Measurements from ENCODE around the gene CDK2AP2. TPM values are rescaled to one million over a fixed set of nuclear protein-coding genes. Genes with fewer than 3 reads are reported as not detected.
"Not testable (repeated sequence)": the region's sequence is repeated elsewhere in the genome, so short reads cannot be mapped to it uniquely, and the experiment has no call there.

The CDK2AP2 gene
- polyA plus RNA-seq, 2 of the 4 experiments (the other 2 are of a cell fraction): 36.6 to 53.1 TPM

DNA sequence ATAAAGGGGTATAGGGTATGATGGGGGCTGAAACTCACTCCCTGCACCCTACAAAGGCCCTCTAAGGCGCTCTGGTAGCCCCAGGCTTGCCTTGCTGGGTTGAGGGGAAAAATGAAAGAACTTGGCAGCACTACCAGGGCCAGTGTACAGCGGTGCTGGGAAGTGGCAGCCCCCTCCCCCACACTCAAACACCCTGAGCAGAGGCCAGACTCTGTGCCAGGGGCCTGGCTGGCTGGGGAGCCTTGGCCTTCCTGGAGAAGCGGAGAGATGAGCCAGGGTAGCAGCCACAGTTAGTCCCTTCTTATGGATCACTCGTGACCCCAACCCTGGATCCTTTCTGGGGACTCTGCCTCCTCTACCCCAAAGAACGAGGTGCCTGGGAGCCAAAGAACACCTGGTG, 41.6 kb downstream of the CDK2AP2 start:
- peaks cover 38% of the 10 kb centered on the region for H3K4me1 ChIP-seq
- ChIA-PET CTCF (interaction anchor here (1.8 to 5.4 kb wide), 3 partner anchors 14 to 121 kb away, joined by 4 to 22 read pairs (median 10); no protein-coding TSS in a partner anchor), POLR2A (interaction anchor here (1.2 to 1.6 kb wide), 3 partner anchors 17 to 39 kb away, joined by 3 to 4 read pairs (median 3); partner anchors contain the start of gene AIP)
- DNase-seq (ENCODE audit: low read depth in 1 of 2, low spot score in 1 of 2) (no peak), FAIRE-seq (no peak), ATAC-seq (no peak)
- TF ChIP-seq, protein P1, sequence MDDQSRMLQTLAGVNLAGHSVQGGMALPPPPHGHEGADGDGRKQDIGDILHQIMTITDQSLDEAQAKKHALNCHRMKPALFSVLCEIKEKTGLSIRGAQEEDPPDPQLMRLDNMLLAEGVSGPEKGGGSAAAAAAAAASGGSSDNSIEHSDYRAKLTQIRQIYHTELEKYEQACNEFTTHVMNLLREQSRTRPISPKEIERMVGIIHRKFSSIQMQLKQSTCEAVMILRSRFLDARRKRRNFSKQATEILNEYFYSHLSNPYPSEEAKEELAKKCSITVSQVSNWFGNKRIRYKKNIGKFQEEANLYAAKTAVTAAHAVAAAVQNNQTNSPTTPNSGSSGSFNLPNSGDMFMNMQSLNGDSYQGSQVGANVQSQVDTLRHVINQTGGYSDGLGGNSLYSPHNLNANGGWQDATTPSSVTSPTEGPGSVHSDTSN (IDR thresholded peaks at IDR 0.05): no peak
- TF ChIP-seq ZNF302 (CRISPR knock-in tag; IDR thresholded peaks at IDR 0.05): no peak
- TF ChIP-seq, protein P2, sequence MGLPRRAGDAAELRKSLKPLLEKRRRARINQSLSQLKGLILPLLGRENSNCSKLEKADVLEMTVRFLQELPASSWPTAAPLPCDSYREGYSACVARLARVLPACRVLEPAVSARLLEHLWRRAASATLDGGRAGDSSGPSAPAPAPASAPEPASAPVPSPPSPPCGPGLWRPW (IDR thresholded peaks at IDR 0.05): no peak
- no peak for TF ChIP-seq HEYL (CRISPR knock-in tag; IDR thresholded peaks at IDR 0.05)
- TF ChIP-seq HOXA7 (CRISPR knock-in tag; IDR thresholded peaks at IDR 0.05): no peak
- no peak for TF ChIP-seq TFCP2L1 (CRISPR knock-in tag; IDR thresholded peaks at IDR 0.05)
- peak overlapping the region in 1 of 2 experiments; percentile 99; a peak in 3 of 6 replicates for H3K27ac ChIP-seq
- H3K4me2 ChIP-seq: no peak overlapping the region
- 90% methylated on average over 5 of the region's 5 CpGs for WGBS (ENCODE audit: missing lambda C conversion rate)
- H3K9me3 ChIP-seq: no peaks in the 10 kb centered on the region
- H3K4me3 ChIP-seq: no peak overlapping the region

DNA sequence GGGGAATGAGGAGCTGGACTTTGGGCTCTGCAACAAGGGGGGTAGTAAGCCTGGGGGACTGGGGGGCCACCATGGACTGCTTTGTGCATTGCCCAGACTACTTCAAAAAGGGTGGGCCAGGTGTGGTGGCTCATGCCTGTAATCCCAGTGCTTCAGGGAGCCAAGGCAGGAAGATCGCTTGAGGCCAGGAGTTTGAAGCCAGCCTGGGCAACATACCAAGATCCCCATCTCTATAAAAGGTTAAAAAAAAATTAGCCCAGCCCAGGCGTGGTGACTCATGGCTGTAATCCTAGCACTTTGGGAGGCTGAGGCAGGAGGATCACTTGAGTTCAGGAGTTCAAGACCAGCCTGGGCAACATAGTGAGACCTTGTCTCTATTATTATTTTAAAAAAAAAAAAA, 42.4 kb downstream of the CDK2AP2 start:
- Histone ChIP-seq H3K4me1 (peaks cover 38% of the 10 kb centered on the region), H3K27ac (peak overlapping the region; percentile 95 to 99), H3K4me3 (peak overlapping the region; percentile 73), H3K4me2 (peak overlapping the region; percentile 88)
- ChIA-PET CTCF (interaction anchor here (0.8 to 1.8 kb wide), 4 partner anchors 24 to 120 kb away, joined by 3 to 4 read pairs (median 4); partner anchors contain the start of gene PPP1CA), POLR2A (interaction anchor here (0.9 to 1.7 kb wide), 4 partner anchors 11 to 64 kb away, joined by 3 to 5 read pairs (median 4); partner anchors contain the start of gene PPP1CA)
- not testable (repeated sequence) for ATAC-seq; H3K9me3 ChIP-seq; FAIRE-seq; TF ChIP-seq FOSL2 (IDR thresholded peaks at IDR 0.05)
- 66% methylated on average over 2 of the region's 2 CpGs for WGBS (ENCODE audit: missing lambda C conversion rate)
- peak; percentile 44 for TF ChIP-seq FOSL2 (CRISPR knock-in tag; IDR thresholded peaks at IDR 0.05)
- DNase-seq (ENCODE audit: low read depth in 1 of 2, low spot score in 1 of 2): peak in 1 of 2 experiments; percentile 50

DNA sequence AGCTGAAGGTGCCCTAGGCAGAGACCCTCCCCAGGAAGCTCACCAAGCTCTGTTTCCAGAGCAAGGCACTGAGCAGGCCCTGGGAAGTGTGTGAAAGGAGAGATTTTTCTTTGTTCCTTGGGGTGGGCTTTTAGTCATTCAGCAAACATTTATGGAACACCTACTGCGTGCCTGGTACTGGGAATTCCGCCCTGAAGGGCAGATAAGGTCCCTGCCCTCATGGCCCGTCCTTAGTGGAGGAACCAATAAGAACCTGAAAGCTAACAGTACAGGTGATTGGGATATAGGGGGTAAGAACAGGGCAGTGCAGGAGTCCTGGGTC, 42.8 kb downstream of the CDK2AP2 start:
- POLR2A ChIA-PET: interaction anchor here (0.9 to 1.7 kb wide), 4 partner anchors 11 to 64 kb away, joined by 3 to 5 read pairs (median 4); partner anchors contain the start of gene PPP1CA
- Histone ChIP-seq H3K4me3 (peak overlapping the region; percentile 73), H3K4me2 (peak overlapping the region; percentile 88), H3K4me1 (peaks cover 38% of the 10 kb centered on the region), H3K27ac (peak overlapping the region; percentile 95 to 99), H3K9me3 (no peaks in the 10 kb centered on the region)
- FAIRE-seq (no peak), DNase-seq (ENCODE audit: low read depth in 1 of 2, low spot score in 1 of 2) (peak in 1 of 2 experiments; percentile 65), ATAC-seq (peak in 1 of 2 experiments; percentile 4; a peak in 3 of 6 replicates)
- 17% methylated on average over 3 of the region's 3 CpGs for WGBS (ENCODE audit: missing lambda C conversion rate)
- CTCF ChIA-PET: interaction anchor here (0.8 to 1.8 kb wide), 4 partner anchors 24 to 120 kb away, joined by 3 to 4 read pairs (median 4); partner anchors contain the start of gene PPP1CA
- TF ChIP-seq FOSL2 (IDR thresholded peaks at IDR 0.05) (no peak), FOSL2 (CRISPR knock-in tag; IDR thresholded peaks at IDR 0.05) (peak; percentile 20; the same call in 1 of the 2 replicates), NR3C1 (IDR thresholded peaks at IDR 0.05) (no peak)

DNA sequence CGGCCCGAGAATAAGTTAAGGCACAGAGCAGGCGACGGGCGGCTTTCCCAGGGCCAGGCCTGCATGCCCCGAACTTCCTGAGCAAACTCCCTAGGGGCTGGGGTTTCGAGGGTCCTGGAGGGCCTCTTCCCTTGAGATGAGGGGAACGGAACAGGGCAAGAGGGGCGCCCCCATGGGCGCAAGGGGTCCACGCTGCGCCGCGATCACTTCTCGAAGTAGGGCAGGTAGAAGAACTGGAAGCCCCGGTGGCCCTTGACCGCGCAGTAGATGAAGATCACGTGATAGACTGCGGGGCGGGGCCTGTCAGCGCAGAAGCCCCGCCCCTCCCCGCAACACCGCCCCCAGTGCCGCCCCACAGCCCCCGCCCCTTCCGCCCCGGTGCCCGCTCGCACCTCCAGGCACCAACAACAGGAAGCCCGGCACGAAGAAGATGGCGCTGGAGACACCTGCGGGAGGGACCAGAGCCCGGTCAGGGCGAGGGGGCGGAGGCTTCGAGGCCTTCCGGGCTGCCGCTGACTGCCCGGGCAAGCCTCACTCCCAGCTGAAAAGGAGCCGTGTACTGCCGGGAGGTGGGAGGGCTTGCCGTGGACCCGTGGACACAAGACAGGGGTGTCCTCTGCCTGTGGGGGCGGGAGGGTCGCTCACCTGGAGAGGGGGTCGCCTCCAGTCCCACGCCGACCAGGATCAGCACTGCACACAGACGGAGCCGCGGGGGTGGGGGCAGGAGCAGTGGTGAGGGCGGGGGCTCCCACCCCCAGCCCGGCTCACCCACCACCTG, 43.4 kb downstream of the CDK2AP2 start:
- Histone ChIP-seq H3K27ac (peak overlapping the region; percentile 95 to 99), H3K4me1 (peaks cover 35% of the 10 kb centered on the region), H3K4me3 (peak overlapping the region; percentile 73), H3K9me3 (no peaks in the 10 kb centered on the region), H3K4me2 (peak overlapping the region; percentile 88)
- 5% methylated on average over 24 of the region's 56 CpGs for WGBS (ENCODE audit: missing lambda C conversion rate)
- POLR2A ChIA-PET: interaction anchor here (0.9 to 1.7 kb wide), 4 partner anchors 12 to 63 kb away, joined by 3 to 5 read pairs (median 4); partner anchors contain the start of gene PPP1CA
- CTCF ChIA-PET: interaction anchor here (0.9 to 1.8 kb wide), 3 partner anchors 23 to 119 kb away, joined by 4 read pairs; partner anchors contain the start of gene PPP1CA
- peak; percentile 91 to 92 for DNase-seq (ENCODE audit: low read depth in 1 of 2, low spot score in 1 of 2)
- no peak for FAIRE-seq
- peak; percentile 72 to 84 for ATAC-seq
- TF ChIP-seq, protein P3, sequence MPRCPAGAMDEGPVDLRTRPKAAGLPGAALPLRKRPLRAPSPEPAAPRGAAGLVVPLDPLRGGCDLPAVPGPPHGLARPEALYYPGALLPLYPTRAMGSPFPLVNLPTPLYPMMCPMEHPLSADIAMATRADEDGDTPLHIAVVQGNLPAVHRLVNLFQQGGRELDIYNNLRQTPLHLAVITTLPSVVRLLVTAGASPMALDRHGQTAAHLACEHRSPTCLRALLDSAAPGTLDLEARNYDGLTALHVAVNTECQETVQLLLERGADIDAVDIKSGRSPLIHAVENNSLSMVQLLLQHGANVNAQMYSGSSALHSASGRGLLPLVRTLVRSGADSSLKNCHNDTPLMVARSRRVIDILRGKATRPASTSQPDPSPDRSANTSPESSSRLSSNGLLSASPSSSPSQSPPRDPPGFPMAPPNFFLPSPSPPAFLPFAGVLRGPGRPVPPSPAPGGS (IDR thresholded peaks at IDR 0.05): peak; percentile 84
- TF ChIP-seq HOXB13 (CRISPR knock-in tag; IDR thresholded peaks at IDR 0.05; ENCODE audit: low read depth) (0 out of 2 replicates have a peak, but pooled peaks have one; percentile 11), JUN (IDR thresholded peaks at IDR 0.05) (peak in 1 of 2 experiments; percentile 64; a peak in 3 of 5 replicates), ZSCAN20 (CRISPR knock-in tag; IDR thresholded peaks at IDR 0.05) (no peak), MAZ (IDR thresholded peaks at IDR 0.05; ENCODE audit: borderline replicate concordance, low read depth, low read length) (no peak), HOXB5 (CRISPR knock-in tag; IDR thresholded peaks at IDR 0.05) (peak; percentile 3; the same call in 1 of the 2 replicates), TFCP2L1 (CRISPR knock-in tag; IDR thresholded peaks at IDR 0.05) (peak; percentile 55; the same call in 1 of the 2 replicates), POLR2A (IDR thresholded peaks at IDR 0.05; ENCODE audit: low read length) (peak; percentile 57), PHF8 (IDR thresholded peaks at IDR 0.05; ENCODE audit: borderline replicate concordance, low read depth) (peak; percentile 56; the same call in 1 of the 2 replicates), FOSL2 (IDR thresholded peaks at IDR 0.05) (no peak), FOSL2 (CRISPR knock-in tag; IDR thresholded peaks at IDR 0.05) (no peak)
- TF ChIP-seq, protein P4, sequence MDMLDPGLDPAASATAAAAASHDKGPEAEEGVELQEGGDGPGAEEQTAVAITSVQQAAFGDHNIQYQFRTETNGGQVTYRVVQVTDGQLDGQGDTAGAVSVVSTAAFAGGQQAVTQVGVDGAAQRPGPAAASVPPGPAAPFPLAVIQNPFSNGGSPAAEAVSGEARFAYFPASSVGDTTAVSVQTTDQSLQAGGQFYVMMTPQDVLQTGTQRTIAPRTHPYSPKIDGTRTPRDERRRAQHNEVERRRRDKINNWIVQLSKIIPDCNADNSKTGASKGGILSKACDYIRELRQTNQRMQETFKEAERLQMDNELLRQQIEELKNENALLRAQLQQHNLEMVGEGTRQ (IDR thresholded peaks at IDR 0.05): peak; percentile 86
- TF ChIP-seq, protein P5, sequence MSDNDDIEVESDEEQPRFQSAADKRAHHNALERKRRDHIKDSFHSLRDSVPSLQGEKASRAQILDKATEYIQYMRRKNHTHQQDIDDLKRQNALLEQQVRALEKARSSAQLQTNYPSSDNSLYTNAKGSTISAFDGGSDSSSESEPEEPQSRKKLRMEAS (IDR thresholded peaks at IDR 0.05): peak; percentile 71; the same call in 1 of the 2 replicates
- TF ChIP-seq, protein P6, sequence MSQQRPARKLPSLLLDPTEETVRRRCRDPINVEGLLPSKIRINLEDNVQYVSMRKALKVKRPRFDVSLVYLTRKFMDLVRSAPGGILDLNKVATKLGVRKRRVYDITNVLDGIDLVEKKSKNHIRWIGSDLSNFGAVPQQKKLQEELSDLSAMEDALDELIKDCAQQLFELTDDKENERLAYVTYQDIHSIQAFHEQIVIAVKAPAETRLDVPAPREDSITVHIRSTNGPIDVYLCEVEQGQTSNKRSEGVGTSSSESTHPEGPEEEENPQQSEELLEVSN (IDR thresholded peaks at IDR 0.05; ENCODE audit: borderline replicate concordance, low read depth): peak; percentile 88; the same call in 1 of the 2 replicates
